ENCODE measurements around the gene ANKRD27.

DNA sequence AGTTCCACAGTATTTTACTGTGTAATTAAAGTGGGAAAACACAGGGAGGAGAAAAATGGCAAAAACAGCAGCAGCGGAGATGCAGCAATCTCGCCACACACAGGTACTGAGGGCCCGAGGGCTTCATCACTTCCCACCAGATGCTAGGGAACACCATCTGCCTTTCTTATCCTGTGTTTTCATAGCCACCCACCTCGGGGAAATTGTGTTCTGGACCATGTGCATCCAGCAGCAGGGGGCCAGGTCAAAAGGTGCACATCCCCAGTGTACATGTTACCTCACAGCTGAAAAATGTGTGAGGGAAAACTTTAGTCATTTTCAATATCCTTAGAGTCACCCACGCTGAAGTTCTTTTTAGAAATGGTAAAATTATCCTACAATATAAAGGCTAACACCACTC is 63.8 kb downstream of the ANKRD27 start:
- TF ChIP-seq, protein P1, sequence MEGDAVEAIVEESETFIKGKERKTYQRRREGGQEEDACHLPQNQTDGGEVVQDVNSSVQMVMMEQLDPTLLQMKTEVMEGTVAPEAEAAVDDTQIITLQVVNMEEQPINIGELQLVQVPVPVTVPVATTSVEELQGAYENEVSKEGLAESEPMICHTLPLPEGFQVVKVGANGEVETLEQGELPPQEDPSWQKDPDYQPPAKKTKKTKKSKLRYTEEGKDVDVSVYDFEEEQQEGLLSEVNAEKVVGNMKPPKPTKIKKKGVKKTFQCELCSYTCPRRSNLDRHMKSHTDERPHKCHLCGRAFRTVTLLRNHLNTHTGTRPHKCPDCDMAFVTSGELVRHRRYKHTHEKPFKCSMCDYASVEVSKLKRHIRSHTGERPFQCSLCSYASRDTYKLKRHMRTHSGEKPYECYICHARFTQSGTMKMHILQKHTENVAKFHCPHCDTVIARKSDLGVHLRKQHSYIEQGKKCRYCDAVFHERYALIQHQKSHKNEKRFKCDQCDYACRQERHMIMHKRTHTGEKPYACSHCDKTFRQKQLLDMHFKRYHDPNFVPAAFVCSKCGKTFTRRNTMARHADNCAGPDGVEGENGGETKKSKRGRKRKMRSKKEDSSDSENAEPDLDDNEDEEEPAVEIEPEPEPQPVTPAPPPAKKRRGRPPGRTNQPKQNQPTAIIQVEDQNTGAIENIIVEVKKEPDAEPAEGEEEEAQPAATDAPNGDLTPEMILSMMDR (IDR thresholded peaks at IDR 0.05), result no peak
- no peak for TF ChIP-seq POLR2A (IDR thresholded peaks at IDR 0.05)
- TF ChIP-seq POLR2AphosphoS5 (IDR thresholded peaks at IDR 0.05; ENCODE audit: insufficient read depth in 1 of 2, low read depth in 1 of 2), result no peak
